CD4-positive, alpha-beta T cell treated with Interferon alpha-2 for 1 hour (primary cell): ENCODE data around the gene KCNMA1.

Experiments used
- DNase-seq, 2 donors: peaks; one replicate each; pipeline ENCODE4 v3.0.0-alpha.2; 2020 to 2022

The KCNMA1 gene

GRCh38 chr10:77504196-77504872 lies 133.3 kb downstream of the KCNMA1 start:
- no peak for DNase-seq

- no peak for DNase-seq
These were observed 135.8 kb downstream of the KCNMA1 start for GRCh38 chr10:77501846-77502261.

- DNase-seq, result no peak
These were observed 136.3 kb downstream of the KCNMA1 start for GRCh38 chr10:77501152-77501845.

GRCh38 chr10:77500754-77501151 lies 136.9 kb downstream of the KCNMA1 start:
- no peak for DNase-seq

- DNase-seq, result no peak
These were observed 138.8 kb downstream of the KCNMA1 start for GRCh38 chr10:77498829-77499228.

- DNase-seq, result no peak
These were observed 139.4 kb downstream of the KCNMA1 start for GRCh38 chr10:77498210-77498609.

- no peak for DNase-seq
These were observed 139.9 kb downstream of the KCNMA1 start for GRCh38 chr10:77497748-77498147.

- DNase-seq, result no peak
These were observed 140.6 kb downstream of the KCNMA1 start for GRCh38 chr10:77496941-77497420.

- DNase-seq, result no peak
These were observed 142.7 kb downstream of the KCNMA1 start for GRCh38 chr10:77494756-77495541.

GRCh38 chr10:77494327-77494726 lies 143.3 kb downstream of the KCNMA1 start:
- no peak for DNase-seq

- DNase-seq, result no peak
These were observed 143.8 kb downstream of the KCNMA1 start for GRCh38 chr10:77493851-77494261.

- no peak for DNase-seq
These were observed 144.3 kb downstream of the KCNMA1 start for GRCh38 chr10:77493239-77493806.

GRCh38 chr10:77492368-77492994 lies 145.1 kb downstream of the KCNMA1 start:
- no peak for DNase-seq

GRCh38 chr10:77490534-77491314 lies 146.9 kb downstream of the KCNMA1 start:
- no peak for DNase-seq

GRCh38 chr10:77486517-77486916 lies 151.1 kb downstream of the KCNMA1 start:
- DNase-seq, result no peak

- DNase-seq, result no peak
These were observed 151.8 kb downstream of the KCNMA1 start for GRCh38 chr10:77485847-77486246.

- DNase-seq, result no peak
These were observed 155.5 kb downstream of the KCNMA1 start for GRCh38 chr10:77482072-77482471.

GRCh38 chr10:77479586-77479985 lies 158.0 kb downstream of the KCNMA1 start:
- DNase-seq, result no peak

GRCh38 chr10:77478962-77479359 lies 158.6 kb downstream of the KCNMA1 start:
- no peak for DNase-seq

GRCh38 chr10:77478247-77478961 lies 159.2 kb downstream of the KCNMA1 start:
- no peak for DNase-seq

- no peak for DNase-seq
These were observed 162.1 kb downstream of the KCNMA1 start for GRCh38 chr10:77475522-77475921.
